KOPT-K1 (cell line): ENCODE results near the gene SASH1.

Source experiments
- H3K27ac ChIP-seq: fragments of 200-600 bp; sonication (generic); 2 replicates; pipeline ENCODE4 v1.5.1; 2016; ENCODE audit warnings: antibody characterized with exemption, mild to moderate bottlenecking, low read depth, low read length; ENCODE audit not compliant: poor library complexity, severe bottlenecking
- H3K36me3 ChIP-seq: fragments of 200-600 bp; sonication (generic); 2 replicates; pipeline ENCODE4 v1.5.1; 2017; ENCODE audit warnings: antibody characterized with exemption, mild to moderate bottlenecking, low read length, moderate library complexity; ENCODE audit not compliant: insufficient read depth
- H3K9me3 ChIP-seq: fragments of 200-600 bp; sonication (generic); 2 replicates; pipeline ENCODE4 v1.5.1; 2017; ENCODE audit warnings: antibody characterized with exemption, low read length, mild to moderate bottlenecking; ENCODE audit not compliant: insufficient read depth, poor library complexity, severe bottlenecking

SASH1 gene

GRCh38 chr6:148422085-148422484 is 79.4 kb downstream of the SASH1 start:
- Histone ChIP-seq H3K36me3 (no peaks in the 10 kb centered on the region), H3K9me3 (no peaks in the 10 kb centered on the region), H3K27ac (no peak overlapping the region)

- H3K9me3 ChIP-seq = no peaks in the 10 kb centered on the region
- H3K36me3 ChIP-seq = no peaks in the 10 kb centered on the region
- H3K27ac ChIP-seq = no peak overlapping the region
Measured at GRCh38 chr6:148423133-148423532, 80.5 kb downstream of the SASH1 start.

GRCh38 chr6:148423601-148424270 is 81.1 kb downstream of the SASH1 start:
- Histone ChIP-seq H3K36me3 (no peaks in the 10 kb centered on the region), H3K27ac (no peak overlapping the region)

GRCh38 chr6:148425443-148425842 is 82.8 kb downstream of the SASH1 start:
- Histone ChIP-seq H3K27ac (no peak overlapping the region), H3K9me3 (no peaks in the 10 kb centered on the region), H3K36me3 (no peaks in the 10 kb centered on the region)

More at GRCh38 chr6:148423601-148424270, 81.1 kb downstream of the SASH1 start:
- no peaks in the 10 kb centered on the region for H3K9me3 ChIP-seq

- Histone ChIP-seq H3K9me3 (no peaks in the 10 kb centered on the region), H3K27ac (no peak overlapping the region), H3K36me3 (no peaks in the 10 kb centered on the region)
Measured at GRCh38 chr6:148426317-148426977, 83.8 kb downstream of the SASH1 start.

- no peaks in the 10 kb centered on the region for H3K36me3 ChIP-seq
- no peaks in the 10 kb centered on the region for H3K9me3 ChIP-seq
- no peak overlapping the region for H3K27ac ChIP-seq
Measured at GRCh38 chr6:148427333-148427732, 84.7 kb downstream of the SASH1 start.

- H3K36me3 ChIP-seq = no peaks in the 10 kb centered on the region
- H3K9me3 ChIP-seq = no peaks in the 10 kb centered on the region
- H3K27ac ChIP-seq = no peak overlapping the region
Measured at GRCh38 chr6:148429423-148429822, 86.8 kb downstream of the SASH1 start.

GRCh38 chr6:148430897-148431296 is 88.3 kb downstream of the SASH1 start:
- Histone ChIP-seq H3K27ac (no peak overlapping the region), H3K36me3 (no peaks in the 10 kb centered on the region), H3K9me3 (no peaks in the 10 kb centered on the region)

- H3K27ac ChIP-seq = no peak overlapping the region
- H3K9me3 ChIP-seq = no peaks in the 10 kb centered on the region
- H3K36me3 ChIP-seq = no peaks in the 10 kb centered on the region
Measured at GRCh38 chr6:148431413-148431812, 88.8 kb downstream of the SASH1 start.

GRCh38 chr6:148431840-148432239 is 89.2 kb downstream of the SASH1 start:
- H3K36me3 ChIP-seq = no peaks in the 10 kb centered on the region
- no peak overlapping the region for H3K27ac ChIP-seq
- H3K9me3 ChIP-seq = no peaks in the 10 kb centered on the region

GRCh38 chr6:148432462-148433195 is 90.0 kb downstream of the SASH1 start:
- Histone ChIP-seq H3K27ac (no peak overlapping the region), H3K9me3 (no peaks in the 10 kb centered on the region)

GRCh38 chr6:148435386-148435785 is 92.7 kb downstream of the SASH1 start:
- Histone ChIP-seq H3K36me3 (no peaks in the 10 kb centered on the region), H3K27ac (no peak overlapping the region), H3K9me3 (no peaks in the 10 kb centered on the region)

More at GRCh38 chr6:148432462-148433195, 90.0 kb downstream of the SASH1 start:
- no peaks in the 10 kb centered on the region for H3K36me3 ChIP-seq

GRCh38 chr6:148436466-148436865 is 93.8 kb downstream of the SASH1 start:
- Histone ChIP-seq H3K27ac (no peak overlapping the region), H3K9me3 (no peaks in the 10 kb centered on the region), H3K36me3 (no peaks in the 10 kb centered on the region)

- H3K36me3 ChIP-seq = no peaks in the 10 kb centered on the region
- no peak overlapping the region for H3K27ac ChIP-seq
- no peaks in the 10 kb centered on the region for H3K9me3 ChIP-seq
Measured at GRCh38 chr6:148438632-148439031, 96.0 kb downstream of the SASH1 start.

GRCh38 chr6:148440016-148440415 is 97.4 kb downstream of the SASH1 start:
- H3K27ac ChIP-seq = no peak overlapping the region

More at GRCh38 chr6:148440016-148440415, 97.4 kb downstream of the SASH1 start:
- Histone ChIP-seq H3K36me3 (no peaks in the 10 kb centered on the region), H3K9me3 (no peaks in the 10 kb centered on the region)
